ENCODE measurements around the gene PDZRN3.
A peak's percentile ranks its signal among the peaks of the same experiment; 100 is the strongest.

PDZRN3 gene

GRCh38 chr3:73664389-73664788 lies 39.6 kb upstream of the PDZRN3 start:
- no peak for TF ChIP-seq CTCF (IDR thresholded peaks at IDR 0.05; ENCODE audit: insufficient read depth, low read length, missing control alignments)
- DNase-seq (ENCODE audit: low read depth, low spot score) = no peak
- POLR2A ChIA-PET = interaction anchor here (0.5 kb wide), 1 partner anchor 13 kb away, joined by 3 read pairs; no protein-coding TSS in a partner anchor
- no peak overlapping the region for H3K4me3 ChIP-seq (ENCODE audit: low read depth, low read length)
- CTCF ChIA-PET = interaction anchor here (0.9 to 1.0 kb wide), 2 partner anchors 22 to 33 kb away, joined by 3 read pairs; no protein-coding TSS in a partner anchor

- no peak for TF ChIP-seq CTCF (IDR thresholded peaks at IDR 0.05; ENCODE audit: insufficient read depth, low read length, missing control alignments)
- CTCF ChIA-PET = interaction anchor here (0.9 to 1.2 kb wide), 3 partner anchors 19 to 32 kb away, joined by 3 read pairs; no protein-coding TSS in a partner anchor
- no peak for DNase-seq (ENCODE audit: low read depth, low spot score)
- POLR2A ChIA-PET = no interaction called here
- H3K4me3 ChIP-seq (ENCODE audit: low read depth, low read length) = no peak overlapping the region
Measured at GRCh38 chr3:73663495-73663894, 38.8 kb upstream of the PDZRN3 start.

DNA sequence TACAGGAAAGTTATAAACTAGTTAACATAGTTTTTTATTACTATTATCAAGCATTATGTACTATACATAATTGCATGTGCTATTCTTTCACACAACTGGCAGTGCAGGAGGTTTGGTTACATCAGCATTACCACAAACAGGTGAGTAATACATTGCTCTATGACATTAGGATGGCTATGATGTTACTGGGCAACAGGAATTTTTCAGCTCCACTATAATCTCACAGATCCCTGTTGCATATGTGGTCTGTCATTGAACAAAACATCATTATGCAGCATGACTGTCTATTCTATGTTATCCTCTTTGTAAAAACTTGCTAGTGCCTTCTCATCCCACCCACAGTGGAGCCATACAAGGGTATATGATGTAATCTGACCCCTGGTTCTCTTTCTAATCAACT lies 36.5 kb upstream of the PDZRN3 start:
- ChIA-PET CTCF (interaction anchor here (1.2 to 1.9 kb wide), 2 partner anchors 17 to 187 kb away, joined by 4 read pairs; no protein-coding TSS in a partner anchor), POLR2A (no interaction called here)
- DNase-seq (ENCODE audit: low read depth, low spot score) = peak; percentile 60
- TF ChIP-seq CTCF (IDR thresholded peaks at IDR 0.05; ENCODE audit: insufficient read depth, low read length, missing control alignments) = no peak
- no peak overlapping the region for H3K4me3 ChIP-seq (ENCODE audit: low read depth, low read length)

GRCh38 chr3:73658227-73658626 lies 33.5 kb upstream of the PDZRN3 start:
- DNase-seq (ENCODE audit: low read depth, low spot score) = no peak
- CTCF ChIA-PET = no interaction called here

GRCh38 chr3:73657186-73657585 lies 32.4 kb upstream of the PDZRN3 start:
- DNase-seq (ENCODE audit: low read depth, low spot score) = no peak
- POLR2A ChIA-PET = no interaction called here
- no peak overlapping the region for H3K4me3 ChIP-seq (ENCODE audit: low read depth, low read length)
- TF ChIP-seq CTCF (IDR thresholded peaks at IDR 0.05; ENCODE audit: insufficient read depth, low read length, missing control alignments) = no peak
- CTCF ChIA-PET = interaction anchor here (1.6 kb wide), 1 partner anchor 53 kb away, joined by 4 read pairs; no protein-coding TSS in a partner anchor

More at GRCh38 chr3:73658227-73658626, 33.5 kb upstream of the PDZRN3 start:
- no peak overlapping the region for H3K4me3 ChIP-seq (ENCODE audit: low read depth, low read length)
- POLR2A ChIA-PET = interaction anchor here (0.6 kb wide), 1 partner anchor 10 kb away, joined by 3 read pairs; no protein-coding TSS in a partner anchor
- no peak for TF ChIP-seq CTCF (IDR thresholded peaks at IDR 0.05; ENCODE audit: insufficient read depth, low read length, missing control alignments)

- DNase-seq (ENCODE audit: low read depth, low spot score) = peak; percentile 34
- CTCF ChIA-PET = interaction anchor here (1.1 to 1.6 kb wide), 2 partner anchors 54 to 154 kb away, joined by 4 read pairs; no protein-coding TSS in a partner anchor
- POLR2A ChIA-PET = no interaction called here
Measured at GRCh38 chr3:73656241-73656890, 31.6 kb upstream of the PDZRN3 start.

More at GRCh38 chr3:73656241-73656890, 31.6 kb upstream of the PDZRN3 start:
- H3K4me3 ChIP-seq (ENCODE audit: low read depth, low read length) = no peak overlapping the region
- TF ChIP-seq CTCF (IDR thresholded peaks at IDR 0.05; ENCODE audit: insufficient read depth, low read length, missing control alignments) = no peak

Data from AG04449 (cell line).